ENCODE measurements around the gene MGAT4B.

- TF ChIP-seq, protein P1, sequence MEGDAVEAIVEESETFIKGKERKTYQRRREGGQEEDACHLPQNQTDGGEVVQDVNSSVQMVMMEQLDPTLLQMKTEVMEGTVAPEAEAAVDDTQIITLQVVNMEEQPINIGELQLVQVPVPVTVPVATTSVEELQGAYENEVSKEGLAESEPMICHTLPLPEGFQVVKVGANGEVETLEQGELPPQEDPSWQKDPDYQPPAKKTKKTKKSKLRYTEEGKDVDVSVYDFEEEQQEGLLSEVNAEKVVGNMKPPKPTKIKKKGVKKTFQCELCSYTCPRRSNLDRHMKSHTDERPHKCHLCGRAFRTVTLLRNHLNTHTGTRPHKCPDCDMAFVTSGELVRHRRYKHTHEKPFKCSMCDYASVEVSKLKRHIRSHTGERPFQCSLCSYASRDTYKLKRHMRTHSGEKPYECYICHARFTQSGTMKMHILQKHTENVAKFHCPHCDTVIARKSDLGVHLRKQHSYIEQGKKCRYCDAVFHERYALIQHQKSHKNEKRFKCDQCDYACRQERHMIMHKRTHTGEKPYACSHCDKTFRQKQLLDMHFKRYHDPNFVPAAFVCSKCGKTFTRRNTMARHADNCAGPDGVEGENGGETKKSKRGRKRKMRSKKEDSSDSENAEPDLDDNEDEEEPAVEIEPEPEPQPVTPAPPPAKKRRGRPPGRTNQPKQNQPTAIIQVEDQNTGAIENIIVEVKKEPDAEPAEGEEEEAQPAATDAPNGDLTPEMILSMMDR (conservative IDR thresholded peaks at IDR 0.05) = no peak
- TF ChIP-seq EZH2 (IDR thresholded peaks at IDR 0.05; ENCODE audit: low read depth) = no peak
Observed at GRCh38 chr5:179753971-179754370, 52.7 kb downstream of the MGAT4B start.
